WTC11 (cell line): Measurements from ENCODE around the gene CSNK1A1. TPM values are rescaled to one million over a fixed set of nuclear protein-coding genes. Genes with fewer than 3 reads are reported as not detected.

Experiments used
- ATAC-seq: fragments of 200-7000 bp; cut with Tn5 transposase; 2 replicates; pipeline ENCODE4 v1.10.0; 2021; ENCODE audit warnings: mild to moderate bottlenecking, moderate library complexity
- CTCF ChIA-PET: fragments of 300-600 bp; sonication (Branson Sonifier 250); formaldehyde crosslinking; loops from one replicate; lab custom pipeline; 2021; ENCODE audit warnings: antibody characterized with exemption; lab: Charles Lee
- POLR2A ChIA-PET: fragments of 350-600 bp; sonication (Branson Sonifier 250); formaldehyde crosslinking; loops from one replicate; lab custom pipeline; 2021; ENCODE audit warnings: antibody characterized with exemption; lab: Charles Lee
- DNase-seq: peaks from one replicate; pipeline ENCODE4 v3.0.0; 2021; ENCODE audit warnings: low spot score
- H3K27ac Mint-ChIP-seq: 2 replicates; pipeline ENCODE4 v1.8.0; 2021; ENCODE audit warnings: mixed read lengths
- H3K27me3 Mint-ChIP-seq: 2 replicates; pipeline ENCODE4 v1.8.0; 2021; ENCODE audit warnings: low read depth, mild to moderate bottlenecking, moderate library complexity, mixed read lengths
- H3K36me3 Mint-ChIP-seq: 2 replicates; pipeline ENCODE4 v1.8.0; 2021; ENCODE audit warnings: mixed read lengths
- H3K4me1 Mint-ChIP-seq: 2 replicates; pipeline ENCODE4 v1.8.0; 2022; ENCODE audit warnings: mixed read lengths
- H3K4me3 Mint-ChIP-seq: 2 replicates; pipeline ENCODE4 v1.8.0; 2021; ENCODE audit warnings: mild to moderate bottlenecking, moderate library complexity, mixed read lengths
- H3K9me3 Mint-ChIP-seq: 2 replicates; pipeline ENCODE4 v1.8.0; 2021; ENCODE audit warnings: mixed read lengths
- FOXP1 ChIP-seq: sonication (generic); formaldehyde crosslinking; IDR thresholded peaks from 2 replicates; pipeline ENCODE4 v1.8.0; 2022; ENCODE audit warnings: missing genetic modification reagents, mild to moderate bottlenecking, moderate library complexity, borderline replicate concordance
- NFYB ChIP-seq: sonication (generic); formaldehyde crosslinking; conservative IDR thresholded peaks from 2 replicates; pipeline ENCODE4 v1.8.0; 2022; ENCODE audit warnings: low read depth, missing genetic modification reagents
- NR3C1 ChIP-seq: sonication (generic); formaldehyde crosslinking; conservative IDR thresholded peaks from 2 replicates; pipeline ENCODE4 v1.8.1; 2023; ENCODE audit warnings: low read depth, mild to moderate bottlenecking, missing genetic modification reagents
- RELA ChIP-seq: sonication (generic); formaldehyde crosslinking; IDR thresholded peaks from 2 replicates; pipeline ENCODE4 v1.8.1; 2022; ENCODE audit warnings: missing genetic modification reagents, mild to moderate bottlenecking, borderline replicate concordance
- RORB ChIP-seq: fragments of 250-450 bp; sonication (Bioruptor Pico); IDR thresholded peaks from 2 replicates; pipeline ENCODE4 v1.9.0; 2021; ENCODE audit warnings: mild to moderate bottlenecking
- SMAD4 ChIP-seq: sonication (generic); formaldehyde crosslinking; IDR thresholded peaks from 2 replicates; pipeline ENCODE4 v1.8.0; 2022; ENCODE audit warnings: mild to moderate bottlenecking, missing genetic modification reagents
- TCF7 ChIP-seq: sonication (generic); formaldehyde crosslinking; IDR thresholded peaks from 2 replicates; pipeline ENCODE4 v1.8.0; 2022; ENCODE audit warnings: mild to moderate bottlenecking, low read depth, missing genetic modification reagents, moderate library complexity
- TEAD4 ChIP-seq: sonication (generic); formaldehyde crosslinking; IDR thresholded peaks from 2 replicates; pipeline ENCODE4 v1.8.0; 2022; ENCODE audit warnings: mild to moderate bottlenecking, missing genetic modification reagents
- ZNF219 ChIP-seq: sonication (generic); formaldehyde crosslinking; IDR thresholded peaks from 2 replicates; pipeline ENCODE4 v1.8.0; 2023; ENCODE audit warnings: missing genetic modification reagents, mild to moderate bottlenecking, borderline replicate concordance
- ZNF317 ChIP-seq: sonication (generic); formaldehyde crosslinking; IDR thresholded peaks from 2 replicates; pipeline ENCODE4 v1.8.1; 2023; ENCODE audit warnings: low read depth, mild to moderate bottlenecking, moderate library complexity, missing genetic modification reagents, borderline replicate concordance
- ZNF396 ChIP-seq: fragments of 250-450 bp; sonication (Bioruptor Pico); IDR thresholded peaks from 2 replicates; pipeline ENCODE4 v1.8.0; 2021; ENCODE audit warnings: mild to moderate bottlenecking, moderate library complexity, borderline replicate concordance
- total RNA-seq: library from RNA; stranded (reverse); gene quantifications from 3 replicates; pipeline ENCODE4 v1.2.3, GENCODE V29; 2021
- TF ChIP-seq, protein P1 (sequence below): sonication (generic); formaldehyde crosslinking; IDR thresholded peaks from 2 replicates; pipeline ENCODE4 v1.8.1; 2023; ENCODE audit warnings: mild to moderate bottlenecking, moderate library complexity, missing genetic modification reagents
- TF ChIP-seq, protein P2 (sequence below): fragments of 250-450 bp; sonication (Bioruptor Pico); IDR thresholded peaks from 2 replicates; pipeline ENCODE4 v2.1.2; 2022; ENCODE audit warnings: mild to moderate bottlenecking, moderate library complexity
- TF ChIP-seq, protein P3 (sequence below): fragments of 250-450 bp; sonication (Bioruptor Pico); IDR thresholded peaks from 2 replicates; pipeline ENCODE4 v1.9.0; 2021; ENCODE audit warnings: moderate library complexity, mild to moderate bottlenecking, inconsistent platforms, borderline replicate concordance
- TF ChIP-seq, protein P4 (sequence below): sonication (generic); formaldehyde crosslinking; conservative IDR thresholded peaks from 2 replicates; pipeline ENCODE4 v1.8.1; 2022; ENCODE audit warnings: mild to moderate bottlenecking, missing genetic modification reagents
- TF ChIP-seq, protein P5 (sequence below): sonication (generic); formaldehyde crosslinking; IDR thresholded peaks from 2 replicates; pipeline ENCODE4 v1.8.0; 2023; ENCODE audit warnings: missing genetic modification reagents, mild to moderate bottlenecking, borderline replicate concordance

The CSNK1A1 gene
- total RNA-seq, 1 experiment from 2014 or later, result 276 TPM

DNA sequence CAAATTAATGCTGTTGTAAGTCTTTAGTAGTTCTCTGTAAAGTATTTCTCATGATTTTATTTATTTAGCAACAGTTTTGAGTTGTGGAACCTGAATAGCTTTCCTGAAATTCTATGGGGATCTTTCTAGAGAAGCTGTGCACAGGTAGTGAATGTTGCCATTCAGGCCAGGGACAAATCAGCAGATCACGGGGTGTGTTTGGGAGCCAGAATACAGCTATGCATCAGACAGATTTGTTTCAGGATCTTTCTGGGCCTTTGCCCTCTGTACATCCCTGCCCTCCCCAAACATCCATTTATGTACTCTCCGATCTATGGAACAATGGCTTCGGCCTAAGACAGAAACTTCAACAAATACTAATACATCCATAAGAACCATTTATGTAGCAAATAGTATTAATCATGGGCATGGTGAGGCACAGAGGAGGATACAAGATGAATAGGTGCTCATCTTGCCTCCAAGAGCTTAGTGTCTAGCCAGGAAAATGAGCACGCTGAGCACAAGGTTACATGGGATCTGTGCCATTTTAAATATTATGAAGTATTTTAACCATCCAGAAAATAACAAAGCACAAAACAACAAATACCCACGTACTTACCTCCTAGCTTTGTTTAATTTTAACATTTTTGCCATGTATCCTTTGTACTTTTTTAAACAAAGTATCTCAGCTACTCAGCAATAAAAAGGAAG, 43.1 kb upstream of the CSNK1A1 start:
- TF ChIP-seq FOXP1 (CRISPR knock-in tag) (no peak), ZNF317 (CRISPR knock-in tag) (no peak), ZNF396 (CRISPR knock-in tag) (no peak), TEAD4 (CRISPR knock-in tag) (no peak), RORB (CRISPR knock-in tag) (no peak), NFYB (no peak), ZNF219 (CRISPR knock-in tag) (no peak)
- TF ChIP-seq, protein P1, sequence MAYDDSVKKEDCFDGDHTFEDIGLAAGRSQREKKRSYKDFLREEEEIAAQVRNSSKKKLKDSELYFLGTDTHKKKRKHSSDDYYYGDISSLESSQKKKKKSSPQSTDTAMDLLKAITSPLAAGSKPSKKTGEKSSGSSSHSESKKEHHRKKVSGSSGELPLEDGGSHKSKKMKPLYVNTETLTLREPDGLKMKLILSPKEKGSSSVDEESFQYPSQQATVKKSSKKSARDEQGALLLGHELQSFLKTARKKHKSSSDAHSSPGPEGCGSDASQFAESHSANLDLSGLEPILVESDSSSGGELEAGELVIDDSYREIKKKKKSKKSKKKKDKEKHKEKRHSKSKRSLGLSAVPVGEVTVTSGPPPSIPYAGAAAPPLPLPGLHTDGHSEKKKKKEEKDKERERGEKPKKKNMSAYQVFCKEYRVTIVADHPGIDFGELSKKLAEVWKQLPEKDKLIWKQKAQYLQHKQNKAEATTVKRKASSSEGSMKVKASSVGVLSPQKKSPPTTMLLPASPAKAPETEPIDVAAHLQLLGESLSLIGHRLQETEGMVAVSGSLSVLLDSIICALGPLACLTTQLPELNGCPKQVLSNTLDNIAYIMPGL (CRISPR knock-in tag), result no peak
- TF ChIP-seq, protein P2, sequence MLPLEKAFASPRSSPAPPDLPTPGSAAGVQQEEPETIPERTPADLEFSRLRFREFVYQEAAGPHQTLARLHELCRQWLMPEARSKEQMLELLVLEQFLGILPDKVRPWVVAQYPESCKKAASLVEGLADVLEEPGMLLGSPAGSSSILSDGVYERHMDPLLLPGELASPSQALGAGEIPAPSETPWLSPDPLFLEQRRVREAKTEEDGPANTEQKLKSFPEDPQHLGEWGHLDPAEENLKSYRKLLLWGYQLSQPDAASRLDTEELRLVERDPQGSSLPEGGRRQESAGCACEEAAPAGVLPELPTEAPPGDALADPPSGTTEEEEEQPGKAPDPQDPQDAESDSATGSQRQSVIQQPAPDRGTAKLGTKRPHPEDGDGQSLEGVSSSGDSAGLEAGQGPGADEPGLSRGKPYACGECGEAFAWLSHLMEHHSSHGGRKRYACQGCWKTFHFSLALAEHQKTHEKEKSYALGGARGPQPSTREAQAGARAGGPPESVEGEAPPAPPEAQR (CRISPR knock-in tag), result no peak
- ChIA-PET POLR2A (interaction anchor here (0.7 to 1.2 kb wide), 2 partner anchors 11 to 30 kb away, joined by 3 read pairs; no protein-coding TSS in a partner anchor), CTCF (interaction anchor here (1.5 kb wide), 1 partner anchor 24 kb away, joined by 5 read pairs; no protein-coding TSS in a partner anchor)
- no peaks in the 10 kb centered on the region for H3K27me3 Mint-ChIP-seq
- ATAC-seq, result no peak
- no peaks in the 10 kb centered on the region for H3K9me3 Mint-ChIP-seq
- H3K4me1 Mint-ChIP-seq, result peaks cover 7% of the 10 kb centered on the region
- DNase-seq, result no peak
- H3K36me3 Mint-ChIP-seq, result no peaks in the 10 kb centered on the region
- H3K4me3 Mint-ChIP-seq, result no peak overlapping the region
- H3K27ac Mint-ChIP-seq, result no peak overlapping the region

DNA sequence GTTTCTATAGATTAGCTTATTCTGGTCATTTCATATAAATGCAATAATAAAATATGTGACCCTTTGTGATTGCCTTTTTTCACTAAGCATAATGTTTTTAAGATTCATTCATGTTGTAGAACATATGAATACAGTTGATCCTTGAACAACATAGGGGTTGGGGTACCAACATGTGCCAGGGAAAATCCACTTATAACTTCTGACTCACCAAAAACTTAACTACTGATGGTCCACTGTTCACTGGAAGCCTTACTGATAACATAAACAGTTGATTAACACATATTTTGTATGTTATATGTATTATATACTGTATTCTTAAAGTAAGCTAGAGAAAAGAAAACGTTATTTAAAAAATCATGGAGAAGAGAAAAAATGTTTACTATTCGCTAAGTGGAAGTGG, 42.1 kb upstream of the CSNK1A1 start:
- POLR2A ChIA-PET, result no interaction called here
- DNase-seq, result no peak
- no peaks in the 10 kb centered on the region for H3K9me3 Mint-ChIP-seq
- TF ChIP-seq, protein P3, sequence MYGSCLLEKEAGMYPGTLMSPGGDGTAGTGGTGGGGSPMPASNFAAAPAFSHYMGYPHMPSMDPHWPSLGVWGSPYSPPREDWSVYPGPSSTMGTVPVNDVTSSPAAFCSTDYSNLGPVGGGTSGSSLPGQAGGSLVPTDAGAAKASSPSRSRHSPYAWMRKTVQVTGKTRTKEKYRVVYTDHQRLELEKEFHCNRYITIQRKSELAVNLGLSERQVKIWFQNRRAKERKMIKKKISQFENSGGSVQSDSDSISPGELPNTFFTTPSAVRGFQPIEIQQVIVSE (CRISPR knock-in tag), result no peak
- TF ChIP-seq RELA (CRISPR knock-in tag), result no peak
- TF ChIP-seq, all 79 proteins: peak for 0
- CTCF ChIA-PET, result no interaction called here
- Mint-ChIP-seq H3K27me3 (no peaks in the 10 kb centered on the region), H3K27ac (no peak overlapping the region), H3K36me3 (no peaks in the 10 kb centered on the region), H3K4me1 (peaks cover 7% of the 10 kb centered on the region), H3K4me3 (no peak overlapping the region)
- no peak for ATAC-seq

DNA sequence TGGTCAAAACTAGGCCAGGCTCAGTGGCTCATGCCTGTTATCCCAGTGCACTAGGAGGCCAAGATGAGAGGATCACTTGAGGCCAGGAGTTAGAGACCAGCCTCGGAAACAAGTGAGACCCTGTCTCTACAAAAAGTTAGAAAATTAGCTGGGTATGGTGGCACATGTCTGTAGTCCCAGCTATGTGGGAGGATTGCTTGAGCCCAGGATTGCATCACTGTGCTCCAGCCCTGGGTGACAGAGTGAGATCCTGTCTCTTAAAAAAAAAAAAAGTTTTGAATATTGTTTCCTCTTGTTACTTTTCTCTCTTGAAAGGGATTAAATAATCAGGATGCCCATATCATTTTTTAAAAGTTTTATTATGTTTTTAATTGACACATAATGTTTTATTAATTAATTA, 37.7 kb upstream of the CSNK1A1 start:
- Mint-ChIP-seq H3K27ac (no peak overlapping the region), H3K4me1 (no peaks in the 10 kb centered on the region), H3K9me3 (no peaks in the 10 kb centered on the region), H3K27me3 (no peaks in the 10 kb centered on the region), H3K4me3 (no peak overlapping the region), H3K36me3 (no peaks in the 10 kb centered on the region)
- POLR2A ChIA-PET, result no interaction called here
- CTCF ChIA-PET, result interaction anchor here (0.9 to 1.6 kb wide), 3 partner anchors 30 to 207 kb away, joined by 3 to 6 read pairs (median 4); no protein-coding TSS in a partner anchor
- ATAC-seq (no peak), DNase-seq (no peak)
- TF ChIP-seq ZNF219 (CRISPR knock-in tag), result no peak
- TF ChIP-seq, protein P4, sequence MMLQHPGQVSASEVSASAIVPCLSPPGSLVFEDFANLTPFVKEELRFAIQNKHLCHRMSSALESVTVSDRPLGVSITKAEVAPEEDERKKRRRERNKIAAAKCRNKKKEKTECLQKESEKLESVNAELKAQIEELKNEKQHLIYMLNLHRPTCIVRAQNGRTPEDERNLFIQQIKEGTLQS (CRISPR knock-in tag), result no peak
- TF ChIP-seq NR3C1 (CRISPR knock-in tag), result no peak
- TF ChIP-seq TCF7 (CRISPR knock-in tag), result no peak
- TF ChIP-seq NFYB, result no peak
- TF ChIP-seq, protein P5, sequence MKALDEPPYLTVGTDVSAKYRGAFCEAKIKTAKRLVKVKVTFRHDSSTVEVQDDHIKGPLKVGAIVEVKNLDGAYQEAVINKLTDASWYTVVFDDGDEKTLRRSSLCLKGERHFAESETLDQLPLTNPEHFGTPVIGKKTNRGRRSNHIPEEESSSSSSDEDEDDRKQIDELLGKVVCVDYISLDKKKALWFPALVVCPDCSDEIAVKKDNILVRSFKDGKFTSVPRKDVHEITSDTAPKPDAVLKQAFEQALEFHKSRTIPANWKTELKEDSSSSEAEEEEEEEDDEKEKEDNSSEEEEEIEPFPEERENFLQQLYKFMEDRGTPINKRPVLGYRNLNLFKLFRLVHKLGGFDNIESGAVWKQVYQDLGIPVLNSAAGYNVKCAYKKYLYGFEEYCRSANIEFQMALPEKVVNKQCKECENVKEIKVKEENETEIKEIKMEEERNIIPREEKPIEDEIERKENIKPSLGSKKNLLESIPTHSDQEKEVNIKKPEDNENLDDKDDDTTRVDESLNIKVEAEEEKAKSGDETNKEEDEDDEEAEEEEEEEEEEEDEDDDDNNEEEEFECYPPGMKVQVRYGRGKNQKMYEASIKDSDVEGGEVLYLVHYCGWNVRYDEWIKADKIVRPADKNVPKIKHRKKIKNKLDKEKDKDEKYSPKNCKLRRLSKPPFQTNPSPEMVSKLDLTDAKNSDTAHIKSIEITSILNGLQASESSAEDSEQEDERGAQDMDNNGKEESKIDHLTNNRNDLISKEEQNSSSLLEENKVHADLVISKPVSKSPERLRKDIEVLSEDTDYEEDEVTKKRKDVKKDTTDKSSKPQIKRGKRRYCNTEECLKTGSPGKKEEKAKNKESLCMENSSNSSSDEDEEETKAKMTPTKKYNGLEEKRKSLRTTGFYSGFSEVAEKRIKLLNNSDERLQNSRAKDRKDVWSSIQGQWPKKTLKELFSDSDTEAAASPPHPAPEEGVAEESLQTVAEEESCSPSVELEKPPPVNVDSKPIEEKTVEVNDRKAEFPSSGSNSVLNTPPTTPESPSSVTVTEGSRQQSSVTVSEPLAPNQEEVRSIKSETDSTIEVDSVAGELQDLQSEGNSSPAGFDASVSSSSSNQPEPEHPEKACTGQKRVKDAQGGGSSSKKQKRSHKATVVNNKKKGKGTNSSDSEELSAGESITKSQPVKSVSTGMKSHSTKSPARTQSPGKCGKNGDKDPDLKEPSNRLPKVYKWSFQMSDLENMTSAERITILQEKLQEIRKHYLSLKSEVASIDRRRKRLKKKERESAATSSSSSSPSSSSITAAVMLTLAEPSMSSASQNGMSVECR (CRISPR knock-in tag), result no peak
- no peak for TF ChIP-seq SMAD4 (CRISPR knock-in tag)
- TF ChIP-seq, protein P1 (CRISPR knock-in tag), result no peak
